WTC11 (cell line): Measurements from ENCODE around the gene GABRA4. TPM values are rescaled to one million over a fixed set of nuclear protein-coding genes. Genes with fewer than 3 reads are reported as not detected.

ENCODE experiments used
- ATAC-seq: fragments of 200-7000 bp; cut with Tn5 transposase; 2 replicates; pipeline ENCODE4 v1.10.0; 2021; ENCODE audit warnings: mild to moderate bottlenecking, moderate library complexity
- CTCF ChIA-PET: fragments of 300-600 bp; sonication (Branson Sonifier 250); formaldehyde crosslinking; loops from one replicate; lab custom pipeline; 2021; ENCODE audit warnings: antibody characterized with exemption; lab: Charles Lee
- POLR2A ChIA-PET: fragments of 350-600 bp; sonication (Branson Sonifier 250); formaldehyde crosslinking; loops from one replicate; lab custom pipeline; 2021; ENCODE audit warnings: antibody characterized with exemption; lab: Charles Lee
- DNase-seq: peaks from one replicate; pipeline ENCODE4 v3.0.0; 2021; ENCODE audit warnings: low spot score
- H3K27ac Mint-ChIP-seq: 2 replicates; pipeline ENCODE4 v1.8.0; 2021; ENCODE audit warnings: mixed read lengths
- H3K27me3 Mint-ChIP-seq: 2 replicates; pipeline ENCODE4 v1.8.0; 2021; ENCODE audit warnings: low read depth, mild to moderate bottlenecking, moderate library complexity, mixed read lengths
- H3K36me3 Mint-ChIP-seq: 2 replicates; pipeline ENCODE4 v1.8.0; 2021; ENCODE audit warnings: mixed read lengths
- H3K4me1 Mint-ChIP-seq: 2 replicates; pipeline ENCODE4 v1.8.0; 2022; ENCODE audit warnings: mixed read lengths
- H3K4me3 Mint-ChIP-seq: 2 replicates; pipeline ENCODE4 v1.8.0; 2021; ENCODE audit warnings: mild to moderate bottlenecking, moderate library complexity, mixed read lengths
- H3K9me3 Mint-ChIP-seq: 2 replicates; pipeline ENCODE4 v1.8.0; 2021; ENCODE audit warnings: mixed read lengths
- ATF1 ChIP-seq: sonication (generic); formaldehyde crosslinking; IDR thresholded peaks from 2 replicates; pipeline ENCODE4 v1.8.1; 2023; ENCODE audit warnings: mild to moderate bottlenecking, moderate library complexity, missing genetic modification reagents
- CBFB ChIP-seq: sonication (generic); formaldehyde crosslinking; IDR thresholded peaks from 2 replicates; pipeline ENCODE4 v1.8.1; 2022; ENCODE audit warnings: mild to moderate bottlenecking, low read depth, missing genetic modification reagents
- CDX4 ChIP-seq: fragments of 250-450 bp; sonication (Bioruptor Pico); IDR thresholded peaks from 2 replicates; pipeline ENCODE4 v1.9.0; 2021; ENCODE audit warnings: moderate library complexity, mild to moderate bottlenecking, inconsistent platforms, borderline replicate concordance
- FOXJ3 ChIP-seq: sonication (generic); formaldehyde crosslinking; IDR thresholded peaks from 2 replicates; pipeline ENCODE4 v1.9.0; 2021; ENCODE audit warnings: missing genetic modification reagents, mild to moderate bottlenecking, borderline replicate concordance
- HMGA2 ChIP-seq: fragments of 250-450 bp; sonication (Bioruptor Pico); IDR thresholded peaks from 2 replicates; pipeline ENCODE4 v1.4.0; 2021; ENCODE audit warnings: mild to moderate bottlenecking, moderate library complexity
- JUN ChIP-seq: sonication (generic); formaldehyde crosslinking; IDR thresholded peaks from 2 replicates; pipeline ENCODE4 v1.8.0; 2023; ENCODE audit warnings: mild to moderate bottlenecking, missing genetic modification reagents
- MAX ChIP-seq: sonication (generic); formaldehyde crosslinking; IDR thresholded peaks from 2 replicates; pipeline ENCODE4 v1.8.0; 2022; ENCODE audit warnings: mild to moderate bottlenecking, missing genetic modification reagents
- MLX ChIP-seq: sonication (generic); formaldehyde crosslinking; IDR thresholded peaks from 2 replicates; pipeline ENCODE4 v1.8.1; 2023; ENCODE audit warnings: mild to moderate bottlenecking, missing genetic modification reagents, moderate library complexity
- NFYB ChIP-seq: sonication (generic); formaldehyde crosslinking; conservative IDR thresholded peaks from 2 replicates; pipeline ENCODE4 v1.8.0; 2022; ENCODE audit warnings: low read depth, missing genetic modification reagents
- NR3C1 ChIP-seq: sonication (generic); formaldehyde crosslinking; conservative IDR thresholded peaks from 2 replicates; pipeline ENCODE4 v1.8.1; 2023; ENCODE audit warnings: low read depth, mild to moderate bottlenecking, missing genetic modification reagents
- OVOL2 ChIP-seq: fragments of 250-450 bp; sonication (Bioruptor Pico); IDR thresholded peaks from 2 replicates; pipeline ENCODE4 v1.9.0; 2021; ENCODE audit warnings: mild to moderate bottlenecking, borderline replicate concordance
- RELA ChIP-seq: sonication (generic); formaldehyde crosslinking; IDR thresholded peaks from 2 replicates; pipeline ENCODE4 v1.8.1; 2022; ENCODE audit warnings: missing genetic modification reagents, mild to moderate bottlenecking, borderline replicate concordance
- TCF7 ChIP-seq: sonication (generic); formaldehyde crosslinking; IDR thresholded peaks from 2 replicates; pipeline ENCODE4 v1.8.0; 2022; ENCODE audit warnings: mild to moderate bottlenecking, low read depth, missing genetic modification reagents, moderate library complexity
- TP53 ChIP-seq: sonication (generic); formaldehyde crosslinking; IDR thresholded peaks from 2 replicates; pipeline ENCODE4 v1.8.1; 2023; ENCODE audit warnings: mild to moderate bottlenecking, missing genetic modification reagents
- ZNF425 ChIP-seq: fragments of 250-450 bp; sonication (Bioruptor Pico); conservative IDR thresholded peaks from 2 replicates; pipeline ENCODE4 v1.9.0; 2021; ENCODE audit warnings: mild to moderate bottlenecking
- total RNA-seq: library from RNA; stranded (reverse); gene quantifications from 3 replicates; pipeline ENCODE4 v1.2.3, GENCODE V29; 2021

Gene GABRA4
- total RNA-seq, 1 experiment from 2014 or later, result 0.20 TPM

- H3K27ac Mint-ChIP-seq, result no peak overlapping the region
- ChIA-PET POLR2A (no interaction called here), CTCF (no interaction called here)
- DNase-seq (no peak), ATAC-seq (no peak)
- TF ChIP-seq JUN (CRISPR knock-in tag), result no peak
- no peak for TF ChIP-seq CBFB (CRISPR knock-in tag)
- TF ChIP-seq TP53 (CRISPR knock-in tag), result no peak
- no peak for TF ChIP-seq RELA (CRISPR knock-in tag)
- TF ChIP-seq MLX (CRISPR knock-in tag), result no peak
- no peak for TF ChIP-seq NR3C1 (CRISPR knock-in tag)
- H3K36me3 Mint-ChIP-seq, result no peaks in the 10 kb centered on the region
- no peaks in the 10 kb centered on the region; the same call in 1 of the 2 replicates for H3K27me3 Mint-ChIP-seq
- H3K4me3 Mint-ChIP-seq, result no peak overlapping the region
- H3K9me3 Mint-ChIP-seq, result peaks cover 14% of the 10 kb centered on the region
- H3K4me1 Mint-ChIP-seq, result 0 out of 2 replicates have a peak, but pooled peaks cover 3% of the 10 kb centered on the region
Observed at GRCh38 chr4:46874811-46875210, 118.6 kb downstream of the GABRA4 start.

GRCh38 chr4:46870411-46870810, 123.0 kb downstream of the GABRA4 start:
- no peak for DNase-seq
- POLR2A ChIA-PET, result no interaction called here
- no peak for TF ChIP-seq MAX (CRISPR knock-in tag)
- no peak for TF ChIP-seq CDX4 (CRISPR knock-in tag)
- no peak for TF ChIP-seq ATF1 (CRISPR knock-in tag)
- no peak for TF ChIP-seq NFYB (CRISPR knock-in tag)
- TF ChIP-seq HMGA2 (CRISPR knock-in tag), result no peak
- TF ChIP-seq JUN (CRISPR knock-in tag), result no peak
- TF ChIP-seq ZNF425 (CRISPR knock-in tag), result no peak
- TF ChIP-seq FOXJ3 (CRISPR knock-in tag), result no peak
- TF ChIP-seq OVOL2 (CRISPR knock-in tag), result no peak
- no peak for TF ChIP-seq TCF7
- TF ChIP-seq, all 79 proteins: peak for 0
- Mint-ChIP-seq H3K9me3 (peaks cover 14% of the 10 kb centered on the region), H3K36me3 (no peaks in the 10 kb centered on the region), H3K4me3 (no peak overlapping the region), H3K27me3 (no peaks in the 10 kb centered on the region; the same call in 1 of the 2 replicates), H3K27ac (no peak overlapping the region), H3K4me1 (peaks cover 12% of the 10 kb centered on the region)
- CTCF ChIA-PET, result no interaction called here
- ATAC-seq, result no peak

Other genes starting within 250 kb of the GABRA4 start
- not detected in 3 replicates for gene COX7B2, start 84.3 kb downstream of the GABRA4 start, total RNA-seq
- 0.46 to 0.69 TPM (median 0.66 TPM) in 3 replicates for gene GABRB1, start 38.0 kb upstream of the GABRA4 start, total RNA-seq